Ascending aorta (tissue), 2 donors: ENCODE data around the gene SULT1C3. TPM values are rescaled to one million over a fixed set of nuclear protein-coding genes. Genes with fewer than 3 reads are reported as not detected.

Experiments used
- DNase-seq, 2 donors: peaks; one replicate each; pipeline ENCODE4 v3.0.0-alpha.2; 2019; ENCODE audit warnings: low spot score in 2 of 2
- H3K27ac ChIP-seq, 2 donors: fragments of 200-600 bp; sonication (generic); one replicate each; pipeline ENCODE4 v1.5.1; 2016 to 2017; ENCODE audit warnings: mild to moderate bottlenecking in 1 of 2
- H3K27me3 ChIP-seq: fragments of 200-600 bp; sonication (generic); one replicate; pipeline ENCODE4 v1.5.1; 2017
- H3K36me3 ChIP-seq, 2 donors: fragments of 200-600 bp; sonication (generic); one replicate each; pipeline ENCODE4 v1.5.1; 2016
- H3K4me1 ChIP-seq, 2 donors: fragments of 200-600 bp; sonication (generic); one replicate each; pipeline ENCODE4 v1.5.1; 2016 to 2017; ENCODE audit warnings: mild to moderate bottlenecking in 1 of 2
- H3K4me3 ChIP-seq, 2 donors: fragments of 200-600 bp; sonication (generic); one replicate each; pipeline ENCODE4 v1.5.1; 2016 to 2017; ENCODE audit warnings: mild to moderate bottlenecking in 1 of 2
- H3K9me3 ChIP-seq, 2 donors: fragments of 200-600 bp; sonication (generic); one replicate each; pipeline ENCODE4 v1.5.1; 2016
- CTCF ChIP-seq, 3 experiments: fragments of 200-600 bp in 2 of 3; fragments of 450-650 bp in 1 of 3; sonication (generic) in 2 of 3; IDR thresholded peaks; one replicate each; pipeline ENCODE4 v1.5.1; 2016 to 2019; ENCODE audit warnings: antibody characterized with exemption in 3 of 3, mild to moderate bottlenecking in 1 of 3, moderate library complexity in 1 of 3
- intact Hi-C: fragments of 100-400 bp; cut with DNase I; formaldehyde crosslinking; loops from one replicate; pipeline ENCODE4 v1.15.1; 2023
- total RNA-seq: library from RNA; depleted of rRNA; stranded (reverse); fragments of >200 nt; gene quantifications from one replicate; pipeline ENCODE4 v1.1.0, GENCODE V29; 2016

SULT1C3 gene
- total RNA-seq, 1 donor from 2014 or later: not detected

GRCh38 chr2:108228006-108228405 is 11.8 kb upstream of the SULT1C3 start:
- Histone ChIP-seq H3K4me3 (no peak overlapping the region), H3K4me1 (no peaks in the 10 kb centered on the region), H3K27me3 (no peaks in the 10 kb centered on the region), H3K9me3 (peaks cover 0 to 8% of the 10 kb centered on the region in 2 donors), H3K27ac (no peak overlapping the region), H3K36me3 (no peaks in the 10 kb centered on the region)
- no peak for TF ChIP-seq CTCF (IDR thresholded peaks at IDR 0.05)
- DNase-seq: no peak
- intact Hi-C loops: no loop called here

- no peaks in the 10 kb centered on the region for H3K27me3 ChIP-seq
- no peaks in the 10 kb centered on the region for H3K4me1 ChIP-seq
- TF ChIP-seq CTCF (IDR thresholded peaks at IDR 0.05): no peak
- H3K27ac ChIP-seq: no peak overlapping the region
- intact Hi-C loops: no loop called here
- no peak for DNase-seq
- H3K9me3 ChIP-seq: peaks cover 0 to 3% of the 10 kb centered on the region in 2 donors
- H3K36me3 ChIP-seq: no peaks in the 10 kb centered on the region
- H3K4me3 ChIP-seq: no peak overlapping the region
These were observed 11.2 kb upstream of the SULT1C3 start for GRCh38 chr2:108228537-108228936.

DNA sequence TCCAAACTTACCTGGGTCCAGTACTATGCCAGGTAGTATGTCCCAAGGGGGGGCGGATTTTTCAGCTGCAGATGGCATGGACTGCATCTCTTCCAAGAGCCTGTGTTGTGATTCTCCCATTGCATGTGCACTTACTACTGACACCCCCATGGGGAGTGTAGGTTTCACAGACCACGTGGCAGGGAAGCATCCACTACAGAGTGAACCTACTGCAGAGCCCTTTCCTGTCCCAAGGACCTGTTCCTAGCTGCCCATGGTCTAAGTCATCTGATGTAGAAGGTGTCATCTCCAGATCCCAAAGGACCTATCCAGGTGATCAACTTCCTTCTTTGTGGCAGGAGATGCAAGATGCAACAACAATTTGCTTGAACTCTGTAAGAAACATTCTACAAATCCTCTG is 9.9 kb upstream of the SULT1C3 start:
- no peak for DNase-seq
- Histone ChIP-seq H3K27me3 (no peaks in the 10 kb centered on the region), H3K9me3 (no peaks in the 10 kb centered on the region), H3K4me3 (no peak overlapping the region), H3K36me3 (no peaks in the 10 kb centered on the region), H3K27ac (no peak overlapping the region), H3K4me1 (no peaks in the 10 kb centered on the region)
- TF ChIP-seq CTCF (IDR thresholded peaks at IDR 0.05): no peak
- intact Hi-C loops: no loop called here

DNA sequence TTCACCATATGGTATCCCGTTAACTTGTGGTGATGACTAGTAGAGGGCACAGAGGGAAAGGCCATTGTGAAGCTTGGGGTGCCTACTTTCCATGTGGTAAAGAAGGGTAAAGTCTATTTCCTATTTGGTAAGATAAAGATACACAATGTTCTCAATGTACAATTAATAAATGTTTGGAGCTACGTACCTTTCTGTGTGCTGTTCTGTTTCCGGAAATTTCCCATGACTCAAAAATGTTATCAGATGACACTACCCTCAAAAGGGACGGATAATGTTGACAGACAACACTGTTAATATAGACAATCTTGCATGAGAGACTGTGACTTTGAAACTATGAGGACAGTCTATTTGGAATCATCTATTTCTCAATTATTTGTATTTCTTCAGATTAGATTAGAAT is 4.2 kb upstream of the SULT1C3 start:
- no peak for DNase-seq
- Histone ChIP-seq H3K9me3 (peaks cover 0 to 7% of the 10 kb centered on the region in 2 donors), H3K27ac (no peak overlapping the region), H3K27me3 (no peaks in the 10 kb centered on the region), H3K36me3 (no peaks in the 10 kb centered on the region), H3K4me1 (no peaks in the 10 kb centered on the region), H3K4me3 (no peak overlapping the region)
- no peak for TF ChIP-seq CTCF (IDR thresholded peaks at IDR 0.05)
- intact Hi-C loops: no loop called here

DNA sequence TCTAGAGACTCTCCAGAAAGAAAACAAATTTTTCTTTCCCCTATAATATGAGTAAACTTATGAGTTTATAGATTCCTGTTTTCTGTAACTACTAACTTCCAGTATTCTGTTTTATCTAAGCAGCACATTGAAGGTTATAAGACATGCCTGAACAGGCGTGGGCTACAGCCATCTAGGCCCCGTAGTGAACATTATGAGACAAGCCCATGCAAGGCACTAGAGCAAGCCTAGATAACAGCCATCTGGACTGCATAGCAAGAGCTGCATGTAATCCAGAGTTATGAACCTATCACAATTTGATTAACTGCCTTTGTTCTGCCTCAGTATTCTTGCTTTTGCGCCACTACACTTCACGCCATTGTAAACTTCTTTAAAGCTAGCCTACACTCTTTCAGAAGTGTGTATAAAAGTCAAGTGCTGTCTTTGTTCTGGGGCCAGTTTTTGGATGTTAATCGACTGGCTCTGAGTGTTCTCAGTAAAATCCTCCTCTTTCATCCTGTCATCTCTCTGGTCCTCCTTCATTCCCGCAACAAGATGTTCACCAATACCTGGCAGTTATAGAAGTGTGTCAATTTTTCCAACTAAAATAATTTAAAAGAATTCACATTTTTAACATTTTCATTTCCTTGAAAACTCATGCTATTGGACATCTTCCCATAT is 3.0 kb upstream of the SULT1C3 start:
- Histone ChIP-seq H3K27ac (no peak overlapping the region), H3K4me1 (no peaks in the 10 kb centered on the region), H3K4me3 (no peak overlapping the region), H3K36me3 (no peaks in the 10 kb centered on the region), H3K9me3 (peaks cover 0 to 7% of the 10 kb centered on the region in 2 donors), H3K27me3 (no peaks in the 10 kb centered on the region)
- intact Hi-C loops: no loop called here
- no peak for DNase-seq
- no peak for TF ChIP-seq CTCF (IDR thresholded peaks at IDR 0.05)

GRCh38 chr2:108240966-108241365 is 1.2 kb downstream of the SULT1C3 start:
- Histone ChIP-seq H3K36me3 (no peaks in the 10 kb centered on the region), H3K27me3 (no peaks in the 10 kb centered on the region), H3K4me3 (no peak overlapping the region), H3K9me3 (peaks cover 0 to 7% of the 10 kb centered on the region in 2 donors), H3K27ac (no peak overlapping the region), H3K4me1 (peaks cover 0 to 3% of the 10 kb centered on the region in 2 donors)
- no peak for DNase-seq
- intact Hi-C loops: no loop called here
- TF ChIP-seq CTCF (IDR thresholded peaks at IDR 0.05): no peak
